Measurements from ENCODE around the gene SNHG17.

The SNHG17 gene

GRCh38 chr20:38434770-38435554, at the start of gene SNHG17:
TSS of gene SNHG17 (minus strand) at chr20:38435328.
- peak; percentile 100 for TF ChIP-seq CTCF (IDR thresholded peaks at IDR 0.05; ENCODE audit: insufficient read depth, low read depth, low read length, missing control alignments)
- peak; percentile 95 for DNase-seq (ENCODE audit: low read depth)
- H3K4me3 ChIP-seq (ENCODE audit: low read length), result peak within 1 kb of the TSS; percentile 96

GRCh38 chr20:38479596-38479995, 44.5 kb upstream of the SNHG17 start:
- no peak overlapping the region for H3K4me3 ChIP-seq (ENCODE audit: low read length)
- DNase-seq (ENCODE audit: low read depth), result no peak
- TF ChIP-seq CTCF (IDR thresholded peaks at IDR 0.05; ENCODE audit: insufficient read depth, low read depth, low read length, missing control alignments), result no peak

GRCh38 chr20:38477747-38478146, 42.6 kb upstream of the SNHG17 start:
- TF ChIP-seq CTCF (IDR thresholded peaks at IDR 0.05; ENCODE audit: insufficient read depth, low read depth, low read length, missing control alignments), result no peak
- no peak for DNase-seq (ENCODE audit: low read depth)

GRCh38 chr20:38473367-38473795, 38.3 kb upstream of the SNHG17 start:
- no peak for DNase-seq (ENCODE audit: low read depth)
- TF ChIP-seq CTCF (IDR thresholded peaks at IDR 0.05; ENCODE audit: insufficient read depth, low read depth, low read length, missing control alignments), result no peak
- H3K4me3 ChIP-seq (ENCODE audit: low read length), result peak overlapping the region; percentile 87

More at GRCh38 chr20:38477747-38478146, 42.6 kb upstream of the SNHG17 start:
- no peak overlapping the region for H3K4me3 ChIP-seq (ENCODE audit: low read length)

GRCh38 chr20:38472513-38473366, 37.6 kb upstream of the SNHG17 start, which contains the start of gene RALGAPB:
TSS of gene RALGAPB (plus strand) at chr20:38472843. CDS start at chr20:38488433, 15,590 bp downstream.
- TF ChIP-seq CTCF (IDR thresholded peaks at IDR 0.05; ENCODE audit: insufficient read depth, low read depth, low read length, missing control alignments), result peak; percentile 63
- peak within 1 kb of the TSS; percentile 87 for H3K4me3 ChIP-seq (ENCODE audit: low read length)
- DNase-seq (ENCODE audit: low read depth), result peak; percentile 99

- peak overlapping the region; percentile 87 for H3K4me3 ChIP-seq (ENCODE audit: low read length)
- no peak for TF ChIP-seq CTCF (IDR thresholded peaks at IDR 0.05; ENCODE audit: insufficient read depth, low read depth, low read length, missing control alignments)
- DNase-seq (ENCODE audit: low read depth), result no peak
Measured at GRCh38 chr20:38471987-38472512, 36.9 kb upstream of the SNHG17 start.
